Stomach (tissue), 9 donors: ENCODE measurements around the gene OST4. TPM values are rescaled to one million over a fixed set of nuclear protein-coding genes. Genes with fewer than 3 reads are reported as not detected.
A peak's percentile ranks its signal among the peaks of the same experiment; 100 is the strongest.

Source experiments
- DNase-seq, 2 donors: peaks; one replicate each; pipeline versions ENCODE4 v3.0.0 to v3.0.0-alpha.2; 2013 to 2019
- H3K27ac ChIP-seq, 5 donors: fragments of 200-600 bp in 4 of 5; sonication (generic) in 4 of 5; one replicate each; pipeline ENCODE4 v1.5.1; 2013 to 2019; ENCODE audit warnings: mild to moderate bottlenecking in 1 of 5, moderate library complexity in 1 of 5
- H3K27me3 ChIP-seq, 3 donors: fragments of 200-600 bp; sonication (generic); one replicate each; pipeline ENCODE4 v1.5.1; 2017 to 2019; ENCODE audit warnings: mixed run types in 1 of 3
- H3K36me3 ChIP-seq, 4 donors: fragments of 200-600 bp; sonication (generic); 1 replicate in 3 of 4; 2 replicates in 1 of 4; pipeline ENCODE4 v1.5.1; 2016 to 2019
- H3K4me1 ChIP-seq, 4 donors: fragments of 200-600 bp; sonication (generic); one replicate each; pipeline ENCODE4 v1.5.1; 2016 to 2019
- H3K4me3 ChIP-seq, 4 donors: fragments of 200-600 bp; sonication (generic) in 3 of 4; one replicate each; pipeline ENCODE4 v1.5.1; 2016 to 2019; ENCODE audit warnings: mild to moderate bottlenecking in 1 of 4
- H3K9me3 ChIP-seq, 4 donors: fragments of 200-600 bp; sonication (generic); one replicate each; pipeline ENCODE4 v1.5.1; 2016 to 2019
- EP300 ChIP-seq: sonication (generic); formaldehyde crosslinking; IDR thresholded peaks from one replicate; pipeline ENCODE4 v1.6.1; 2017; ENCODE audit warnings: antibody characterized with exemption
- POLR2A ChIP-seq, 4 donors: fragments of 450-650 bp; IDR thresholded peaks; one replicate each; pipeline ENCODE4 v1.6.1; 2016; ENCODE audit warnings: antibody characterized with exemption in 4 of 4, control low read depth in 2 of 4, mild to moderate bottlenecking in 1 of 4, moderate library complexity in 1 of 4
- POLR2AphosphoS5 ChIP-seq, 3 donors: sonication (generic); formaldehyde crosslinking; IDR thresholded peaks; one replicate each; pipeline ENCODE4 v1.6.1; 2016; ENCODE audit warnings: antibody characterized with exemption in 3 of 3
- WGBS, 5 donors: extraction: QIAGEN DNeasy Blood & Tissue Kit in 3 of 5; methylation state at CpG; one replicate each; pipeline versions ENCODE4 v1.1.5 to v1.1.7; 2013 to 2018; 5-methylcytosine and 5-hydroxymethylcytosine counted together
- intact Hi-C: fragments of 100-400 bp; cut with DNase I; formaldehyde crosslinking; loops from one replicate; pipeline ENCODE4 v1.15.1; 2023; ENCODE audit warnings: low total_unique reads
- polyA plus RNA-seq, 3 donors: library from polyadenylated mRNA; stranded (reverse); fragments of 200-250 nt; gene quantifications; one replicate each; pipeline ENCODE4 v1.2.3, GENCODE V29; 2013
- total RNA-seq, 5 donors: library from RNA; depleted of rRNA; stranded (reverse); fragments of >200 nt; gene quantifications; one replicate each; pipeline versions ENCODE4 v1.1.0 to v1.2.3, GENCODE V29; 2014 to 2016
- TF ChIP-seq, protein P1 (sequence below), 7 experiments: fragments of 450-650 bp in 4 of 7; fragments of 200-600 bp in 3 of 7; sonication (generic) in 3 of 7; IDR thresholded peaks; one replicate each; pipeline ENCODE4 v1.5.1; 2016 to 2019; ENCODE audit warnings: antibody characterized with exemption in 7 of 7, control low read depth in 2 of 7, mild to moderate bottlenecking in 1 of 7
- donor health status: healthy with polysubstance abuse.
- donor health status: Bipolar disorder and iron deficiency.
- donor health status: healthy.

The OST4 gene
- total and polyA plus RNA-seq, 8 donors, result 16.8 to 610 (median 209) TPM

DNA sequence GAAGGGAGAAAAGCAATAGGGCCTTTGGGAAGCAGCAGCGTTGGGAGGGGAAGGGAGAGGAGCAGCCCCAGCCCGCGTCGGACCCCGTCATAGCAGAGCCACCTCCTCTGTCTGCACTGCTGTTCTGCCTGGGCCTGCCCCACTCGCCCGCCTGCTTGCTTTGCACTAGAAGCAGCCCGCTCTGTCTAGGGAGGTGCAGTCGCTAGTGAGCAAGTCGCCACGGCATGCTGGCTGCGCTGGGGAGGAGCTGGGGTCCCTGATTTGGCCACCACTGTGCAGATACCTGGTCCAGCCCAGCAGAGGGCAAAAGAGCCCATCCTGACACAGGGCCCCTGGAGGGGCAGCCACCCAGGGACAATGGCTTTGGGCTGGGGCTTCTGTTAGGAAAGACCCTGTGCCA is 46.6 kb downstream of the OST4 start:
- Histone ChIP-seq H3K4me1 (peaks cover 0 to 23% (median 16%) of the 10 kb centered on the region in 4 donors), H3K27ac (no peak overlapping the region), H3K27me3 (no peaks in the 10 kb centered on the region), H3K9me3 (no peaks in the 10 kb centered on the region), H3K4me3 (no peak overlapping the region), H3K36me3 (peaks cover 25 to 73% (median 66%) of the 10 kb centered on the region in 4 donors)
- intact Hi-C loops, result no loop called here
- TF ChIP-seq POLR2A (IDR thresholded peaks at IDR 0.05) (no peak), EP300 (no peak), POLR2AphosphoS5 (IDR thresholded peaks at IDR 0.05) (no peak)
- TF ChIP-seq, protein P1, sequence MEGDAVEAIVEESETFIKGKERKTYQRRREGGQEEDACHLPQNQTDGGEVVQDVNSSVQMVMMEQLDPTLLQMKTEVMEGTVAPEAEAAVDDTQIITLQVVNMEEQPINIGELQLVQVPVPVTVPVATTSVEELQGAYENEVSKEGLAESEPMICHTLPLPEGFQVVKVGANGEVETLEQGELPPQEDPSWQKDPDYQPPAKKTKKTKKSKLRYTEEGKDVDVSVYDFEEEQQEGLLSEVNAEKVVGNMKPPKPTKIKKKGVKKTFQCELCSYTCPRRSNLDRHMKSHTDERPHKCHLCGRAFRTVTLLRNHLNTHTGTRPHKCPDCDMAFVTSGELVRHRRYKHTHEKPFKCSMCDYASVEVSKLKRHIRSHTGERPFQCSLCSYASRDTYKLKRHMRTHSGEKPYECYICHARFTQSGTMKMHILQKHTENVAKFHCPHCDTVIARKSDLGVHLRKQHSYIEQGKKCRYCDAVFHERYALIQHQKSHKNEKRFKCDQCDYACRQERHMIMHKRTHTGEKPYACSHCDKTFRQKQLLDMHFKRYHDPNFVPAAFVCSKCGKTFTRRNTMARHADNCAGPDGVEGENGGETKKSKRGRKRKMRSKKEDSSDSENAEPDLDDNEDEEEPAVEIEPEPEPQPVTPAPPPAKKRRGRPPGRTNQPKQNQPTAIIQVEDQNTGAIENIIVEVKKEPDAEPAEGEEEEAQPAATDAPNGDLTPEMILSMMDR (IDR thresholded peaks at IDR 0.05), result no peak
- WGBS, 5 donors, result 85 to 95% (median 90%) methylated on average over 10 to 12 of the region's 12 CpGs
- DNase-seq, result no peak

DNA sequence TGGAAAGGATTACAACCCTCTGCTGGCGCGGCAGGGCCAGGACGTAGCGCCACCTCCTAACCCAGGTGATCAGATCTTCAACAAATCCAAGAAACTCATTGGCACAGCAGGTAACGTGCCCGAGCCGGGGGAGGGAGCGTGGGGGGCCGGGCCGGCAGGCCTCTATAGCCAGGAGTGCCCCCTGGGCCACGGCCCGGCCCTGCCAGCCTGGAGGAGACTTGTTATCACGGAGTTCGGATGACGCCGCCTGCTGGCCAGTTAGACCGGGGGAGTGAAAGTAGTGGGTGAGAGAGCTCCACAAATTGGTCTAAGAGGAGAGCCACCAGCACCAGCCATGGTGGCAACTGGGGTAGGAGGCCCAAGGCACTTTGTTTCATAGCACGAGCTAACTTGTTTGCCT is 47.3 kb downstream of the OST4 start:
- no peak for DNase-seq
- H3K4me1 ChIP-seq, result peaks cover 0 to 29% (median 18%) of the 10 kb centered on the region in 4 donors
- TF ChIP-seq EP300 (no peak), POLR2A (IDR thresholded peaks at IDR 0.05) (no peak), POLR2AphosphoS5 (IDR thresholded peaks at IDR 0.05) (no peak)
- TF ChIP-seq, protein P1 (IDR thresholded peaks at IDR 0.05), result no peak
- H3K36me3 ChIP-seq, result peaks cover 25 to 69% (median 63%) of the 10 kb centered on the region in 4 donors
- H3K4me3 ChIP-seq, result no peak overlapping the region
- H3K27ac ChIP-seq, result no peak overlapping the region
- H3K9me3 ChIP-seq, result no peaks in the 10 kb centered on the region
- 75 to 83% (median 82%) methylated on average over 11 to 18 of the region's 18 CpGs for WGBS, 5 donors
- no peaks in the 10 kb centered on the region for H3K27me3 ChIP-seq
- intact Hi-C loops, result no loop called here

DNA sequence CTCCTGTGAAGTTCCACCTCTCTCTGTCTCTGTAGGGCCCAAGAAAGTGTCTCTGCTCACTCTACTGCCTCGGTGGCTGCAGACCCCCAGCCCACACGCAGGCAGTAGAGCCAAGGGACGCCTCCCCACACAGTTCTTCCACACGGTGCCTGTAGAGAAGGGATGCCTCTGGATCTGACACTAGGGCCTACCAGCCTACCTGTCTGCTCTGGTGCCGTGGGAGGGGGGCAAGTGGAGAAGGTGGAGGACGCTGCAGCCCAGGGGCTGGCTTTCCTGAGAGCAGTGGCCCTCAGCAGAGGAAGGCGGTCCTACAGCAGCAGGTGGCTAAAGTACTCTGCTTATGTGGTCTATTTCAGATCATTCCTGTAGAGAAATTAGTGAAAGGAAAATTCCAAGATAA is 47.7 kb downstream of the OST4 start:
- peaks cover 25 to 66% (median 58%) of the 10 kb centered on the region in 4 donors for H3K36me3 ChIP-seq
- WGBS, 5 donors, result 91 to 100% (median 94%) methylated on average over 6 to 7 of the region's 7 CpGs
- intact Hi-C loops, result no loop called here

GRCh38 chr2:27021253-27022049 is 50.0 kb downstream of the OST4 start:
- intact Hi-C loops, result no loop called here
- TF ChIP-seq POLR2A (IDR thresholded peaks at IDR 0.05) (no peak), POLR2AphosphoS5 (IDR thresholded peaks at IDR 0.05) (no peak), EP300 (no peak)
- TF ChIP-seq, protein P1 (IDR thresholded peaks at IDR 0.05), result no peak
- WGBS, 5 donors, result 60 to 73% (median 64%) methylated on average over 11 of the region's 11 CpGs
- H3K4me1 ChIP-seq, result peaks cover 0 to 35% (median 22%) of the 10 kb centered on the region in 4 donors
- H3K36me3 ChIP-seq, result peaks cover 23 to 47% (median 44%) of the 10 kb centered on the region in 4 donors
- peak in 1 of 2 donors; percentile 40 for DNase-seq
- no peaks in the 10 kb centered on the region for H3K27me3 ChIP-seq
- H3K9me3 ChIP-seq, result no peaks in the 10 kb centered on the region
- peak overlapping the region in 1 of 5 donors; percentile 39 for H3K27ac ChIP-seq
- H3K4me3 ChIP-seq, result no peak overlapping the region

More for the DNA sequence above, 47.7 kb downstream of the OST4 start:
- Histone ChIP-seq H3K27ac (no peak overlapping the region), H3K9me3 (no peaks in the 10 kb centered on the region), H3K4me3 (no peak overlapping the region), H3K27me3 (no peaks in the 10 kb centered on the region), H3K4me1 (peaks cover 0 to 29% (median 18%) of the 10 kb centered on the region in 4 donors)
- DNase-seq, result no peak
- TF ChIP-seq POLR2AphosphoS5 (IDR thresholded peaks at IDR 0.05), result no peak
- TF ChIP-seq EP300, result no peak
- TF ChIP-seq, protein P1 (IDR thresholded peaks at IDR 0.05), result no peak
- no peak for TF ChIP-seq POLR2A (IDR thresholded peaks at IDR 0.05)

Other genes starting within 250 kb of the OST4 start
- gene DPYSL5, start 223.5 kb downstream of the OST4 start, total RNA-seq, result under 1 TPM in 1 of 5 donors, not detected in 4; 0.55 TPM
- gene DPYSL5, start 223.5 kb downstream of the OST4 start, polyA plus RNA-seq, result under 1 TPM in 1 of 3 donors, not detected in 2; 0.06 TPM
- gene MAPRE3, start 101.0 kb downstream of the OST4 start, total RNA-seq, result 10 to 100 TPM in 2 of 5 donors, 1 to 10 TPM in 3; 7.0 to 19.9 (median 9.9) TPM
- gene MAPRE3, start 101.0 kb downstream of the OST4 start, polyA plus RNA-seq, result 10 to 100 TPM; 12.3 to 24.1 (median 14.8) TPM
- gene TMEM214, start 38.7 kb downstream of the OST4 start, total RNA-seq, result 100 to 1,000 TPM in 2 of 5 donors, 10 to 100 TPM in 3; 30.1 to 206 (median 89.5) TPM
- 10 to 100 TPM; 17.1 to 35.1 (median 28.1) TPM for gene TMEM214, start 38.7 kb downstream of the OST4 start, polyA plus RNA-seq
- gene AGBL5, start 20.0 kb downstream of the OST4 start, total RNA-seq, result 10 to 100 TPM in 3 of 5 donors, 1 to 10 TPM in 2; 7.8 to 29.0 (median 11.6) TPM
- 10 to 100 TPM; 11.5 to 16.6 (median 13.6) TPM for gene AGBL5, start 20.0 kb downstream of the OST4 start, polyA plus RNA-seq
- gene EMILIN1, start 7.0 kb upstream of the OST4 start, total RNA-seq, result 100 to 1,000 TPM in 2 of 5 donors, 10 to 100 TPM in 3; 17.5 to 208 (median 89.2) TPM
- 10 to 100 TPM; 19.6 to 53.1 (median 31.1) TPM for gene EMILIN1, start 7.0 kb upstream of the OST4 start, polyA plus RNA-seq
- gene KHK, start 15.1 kb upstream of the OST4 start, total RNA-seq, result 10 to 100 TPM in 1 of 5 donors, 1 to 10 TPM in 3, not detected in 1; 1.3 to 18.2 (median 3.0) TPM
- 1 to 10 TPM; 3.5 to 5.9 (median 4.2) TPM for gene KHK, start 15.1 kb upstream of the OST4 start, polyA plus RNA-seq
- 1 to 10 TPM in 3 of 5 donors, not detected in 2; 1.4 to 4.1 (median 2.6) TPM for gene CGREF1, start 47.5 kb upstream of the OST4 start, total RNA-seq
- 1 to 10 TPM; 2.3 to 3.2 (median 2.4) TPM for gene CGREF1, start 47.5 kb upstream of the OST4 start, polyA plus RNA-seq
- not detected for gene ABHD1, start 52.2 kb upstream of the OST4 start, total RNA-seq
- gene ABHD1, start 52.2 kb upstream of the OST4 start, polyA plus RNA-seq, result under 1 TPM in 2 of 3 donors, not detected in 1; 0.23 to 0.75 TPM
- 100 to 1,000 TPM in 1 of 5 donors, 10 to 100 TPM in 4; 14.2 to 107 (median 29.4) TPM for gene PREB, start 63.0 kb upstream of the OST4 start, total RNA-seq
- 10 to 100 TPM; 37.3 to 48.4 (median 44.6) TPM for gene PREB, start 63.0 kb upstream of the OST4 start, polyA plus RNA-seq
- gene PRR30, start 67.8 kb upstream of the OST4 start, total RNA-seq, result not detected
- not detected for gene PRR30, start 67.8 kb upstream of the OST4 start, polyA plus RNA-seq
- gene TCF23, start 77.3 kb upstream of the OST4 start, total RNA-seq, result not detected
- under 1 TPM in 1 of 3 donors, not detected in 2; 0.03 TPM for gene TCF23, start 77.3 kb upstream of the OST4 start, polyA plus RNA-seq
- gene ATRAID, start 140.4 kb upstream of the OST4 start, total RNA-seq, result 100 to 1,000 TPM in 3 of 5 donors, 10 to 100 TPM in 2; 67.4 to 532 (median 131) TPM
- gene ATRAID, start 140.4 kb upstream of the OST4 start, polyA plus RNA-seq, result 100 to 1,000 TPM in 2 of 3 donors, 10 to 100 TPM in 1; 86.6 to 140 (median 111) TPM
- 10 to 100 TPM; 19.3 to 71.0 (median 24.9) TPM for gene SLC5A6, start 140.6 kb upstream of the OST4 start, total RNA-seq
- 10 to 100 TPM in 1 of 3 donors, 1 to 10 TPM in 2; 5.7 to 15.0 (median 6.0) TPM for gene SLC5A6, start 140.6 kb upstream of the OST4 start, polyA plus RNA-seq
- 100 to 1,000 TPM in 2 of 5 donors, 10 to 100 TPM in 3; 12.2 to 130 (median 78.2) TPM for gene CAD, start 145.7 kb upstream of the OST4 start, total RNA-seq
- 10 to 100 TPM in 1 of 3 donors, 1 to 10 TPM in 2; 4.4 to 16.5 (median 6.5) TPM for gene CAD, start 145.7 kb upstream of the OST4 start, polyA plus RNA-seq
- gene SLC30A3, start 191.4 kb upstream of the OST4 start, total RNA-seq, result not detected
- not detected for gene SLC30A3, start 191.4 kb upstream of the OST4 start, polyA plus RNA-seq
- gene DNAJC5G, start 203.8 kb upstream of the OST4 start, total RNA-seq, result not detected
- gene DNAJC5G, start 203.8 kb upstream of the OST4 start, polyA plus RNA-seq, result not detected
- under 1 TPM in 1 of 5 donors, not detected in 4; 0.87 TPM for gene TRIM54, start 210.8 kb upstream of the OST4 start, total RNA-seq
- gene TRIM54, start 210.8 kb upstream of the OST4 start, polyA plus RNA-seq, result under 1 TPM; 0.13 to 0.61 (median 0.25) TPM
- gene UCN, start 236.8 kb upstream of the OST4 start, total RNA-seq, result 1 to 10 TPM in 1 of 5 donors, not detected in 4; 6.7 TPM
- 1 to 10 TPM in 2 of 3 donors, not detected in 1; 3.5 to 4.1 TPM for gene UCN, start 236.8 kb upstream of the OST4 start, polyA plus RNA-seq